AG09319 (cell line): ENCODE data around the gene MYCT1.
"Not testable (repeated sequence)": the region's sequence is repeated elsewhere in the genome, so short reads cannot be mapped to it uniquely, and the experiment has no call there.

Experiments
- DNase-seq: peaks from one replicate; pipeline ENCODE4 v3.0.0-alpha.2; 2010; ENCODE audit warnings: low read depth; ENCODE audit errors: extremely low read depth
- CTCF ChIP-seq: IDR thresholded peaks from 2 replicates; pipeline ENCODE4 v1.5.1; 2011; ENCODE audit warnings: low read depth, mild to moderate bottlenecking, inconsistent platforms, low read length, moderate library complexity

MYCT1 gene

GRCh38 chr6:152700427-152700826, 2.7 kb downstream of the MYCT1 start:
- no peak for DNase-seq
- TF ChIP-seq CTCF: no peak

- TF ChIP-seq CTCF: no peak
- DNase-seq: no peak
Observed at GRCh38 chr6:152701081-152701862, 3.6 kb downstream of the MYCT1 start.

- no peak for DNase-seq
- no peak for TF ChIP-seq CTCF
Observed at GRCh38 chr6:152701863-152702401, 4.2 kb downstream of the MYCT1 start.

GRCh38 chr6:152703750-152704149, 6.1 kb downstream of the MYCT1 start:
- DNase-seq: not testable (repeated sequence)

- DNase-seq: no peak
- TF ChIP-seq CTCF: no peak
Observed at GRCh38 chr6:152705327-152705726, 7.6 kb downstream of the MYCT1 start.

GRCh38 chr6:152716322-152716721, 18.6 kb downstream of the MYCT1 start:
- no peak for TF ChIP-seq CTCF

GRCh38 chr6:152720974-152721373, 23.3 kb downstream of the MYCT1 start:
- TF ChIP-seq CTCF: no peak
- DNase-seq: no peak

More at GRCh38 chr6:152716322-152716721, 18.6 kb downstream of the MYCT1 start:
- no peak for DNase-seq

GRCh38 chr6:152721956-152722355, 24.3 kb downstream of the MYCT1 start:
- no peak for DNase-seq
- TF ChIP-seq CTCF: no peak
